ENCODE results near the gene ABCA1.

Gene ABCA1

DNA sequence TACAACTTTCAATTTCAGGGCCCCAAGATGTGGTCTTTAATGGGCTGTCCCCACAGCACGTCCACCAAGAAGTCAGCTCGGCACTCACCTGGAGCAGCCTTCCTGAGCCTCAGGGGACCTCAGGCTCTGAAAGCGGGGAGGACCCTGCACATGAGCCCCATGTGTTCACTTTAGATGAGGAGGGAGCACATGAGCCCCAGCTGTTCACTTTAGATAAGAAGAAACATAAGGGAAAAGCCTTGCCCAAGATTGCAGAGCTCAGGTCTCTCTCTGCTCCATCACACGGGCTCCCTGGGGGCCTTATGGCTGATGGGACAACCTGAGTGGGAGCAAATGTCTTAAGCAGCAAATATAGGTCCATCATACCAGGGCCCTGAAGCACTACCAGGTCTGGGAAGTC is 107.6 kb downstream of the ABCA1 start:
- DNase-seq (ENCODE audit: low read depth): no peak

DNA sequence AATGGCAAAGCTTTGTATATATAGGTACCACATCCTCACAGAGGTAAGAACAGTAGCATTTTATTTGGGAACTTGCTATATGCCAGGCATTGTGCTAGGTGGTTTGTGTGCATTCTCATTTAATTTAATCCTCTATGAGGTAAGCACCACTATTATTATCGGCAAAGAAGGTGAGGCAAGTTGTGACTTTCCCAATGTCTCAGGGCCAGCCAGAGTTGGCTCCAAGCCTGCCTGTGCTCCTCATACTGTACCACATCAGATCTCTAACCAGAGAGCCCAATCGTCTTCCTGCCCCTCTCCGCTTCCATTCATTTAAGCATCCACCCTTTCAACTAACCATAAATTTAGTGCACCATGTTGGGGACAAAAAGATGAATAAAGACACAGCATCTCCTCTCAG is 108.9 kb downstream of the ABCA1 start:
- no peak for DNase-seq (ENCODE audit: low read depth)
- H3K4me3 ChIP-seq (ENCODE audit: low read depth, low read length): no peak overlapping the region
- TF ChIP-seq, protein P1, sequence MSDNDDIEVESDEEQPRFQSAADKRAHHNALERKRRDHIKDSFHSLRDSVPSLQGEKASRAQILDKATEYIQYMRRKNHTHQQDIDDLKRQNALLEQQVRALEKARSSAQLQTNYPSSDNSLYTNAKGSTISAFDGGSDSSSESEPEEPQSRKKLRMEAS (IDR thresholded peaks at IDR 0.05; ENCODE audit: low read depth, low read length): no peak
- TF ChIP-seq POLR2A (IDR thresholded peaks at IDR 0.05; ENCODE audit: extremely low read depth, insufficient read length) (no peak), MYC (IDR thresholded peaks at IDR 0.05; ENCODE audit: low read depth, low read length) (no peak)
- TF ChIP-seq, protein P2, sequence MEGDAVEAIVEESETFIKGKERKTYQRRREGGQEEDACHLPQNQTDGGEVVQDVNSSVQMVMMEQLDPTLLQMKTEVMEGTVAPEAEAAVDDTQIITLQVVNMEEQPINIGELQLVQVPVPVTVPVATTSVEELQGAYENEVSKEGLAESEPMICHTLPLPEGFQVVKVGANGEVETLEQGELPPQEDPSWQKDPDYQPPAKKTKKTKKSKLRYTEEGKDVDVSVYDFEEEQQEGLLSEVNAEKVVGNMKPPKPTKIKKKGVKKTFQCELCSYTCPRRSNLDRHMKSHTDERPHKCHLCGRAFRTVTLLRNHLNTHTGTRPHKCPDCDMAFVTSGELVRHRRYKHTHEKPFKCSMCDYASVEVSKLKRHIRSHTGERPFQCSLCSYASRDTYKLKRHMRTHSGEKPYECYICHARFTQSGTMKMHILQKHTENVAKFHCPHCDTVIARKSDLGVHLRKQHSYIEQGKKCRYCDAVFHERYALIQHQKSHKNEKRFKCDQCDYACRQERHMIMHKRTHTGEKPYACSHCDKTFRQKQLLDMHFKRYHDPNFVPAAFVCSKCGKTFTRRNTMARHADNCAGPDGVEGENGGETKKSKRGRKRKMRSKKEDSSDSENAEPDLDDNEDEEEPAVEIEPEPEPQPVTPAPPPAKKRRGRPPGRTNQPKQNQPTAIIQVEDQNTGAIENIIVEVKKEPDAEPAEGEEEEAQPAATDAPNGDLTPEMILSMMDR (IDR thresholded peaks at IDR 0.05; ENCODE audit: low read depth, low read length): no peak

More for the DNA sequence above, 107.6 kb downstream of the ABCA1 start:
- TF ChIP-seq, protein P1 (IDR thresholded peaks at IDR 0.05; ENCODE audit: low read depth, low read length): no peak
- TF ChIP-seq, protein P2 (IDR thresholded peaks at IDR 0.05; ENCODE audit: low read depth, low read length): no peak
- TF ChIP-seq MYC (IDR thresholded peaks at IDR 0.05; ENCODE audit: low read depth, low read length): no peak
- no peak for TF ChIP-seq POLR2A (IDR thresholded peaks at IDR 0.05; ENCODE audit: extremely low read depth, insufficient read length)
- no peak overlapping the region for H3K4me3 ChIP-seq (ENCODE audit: low read depth, low read length)

DNA sequence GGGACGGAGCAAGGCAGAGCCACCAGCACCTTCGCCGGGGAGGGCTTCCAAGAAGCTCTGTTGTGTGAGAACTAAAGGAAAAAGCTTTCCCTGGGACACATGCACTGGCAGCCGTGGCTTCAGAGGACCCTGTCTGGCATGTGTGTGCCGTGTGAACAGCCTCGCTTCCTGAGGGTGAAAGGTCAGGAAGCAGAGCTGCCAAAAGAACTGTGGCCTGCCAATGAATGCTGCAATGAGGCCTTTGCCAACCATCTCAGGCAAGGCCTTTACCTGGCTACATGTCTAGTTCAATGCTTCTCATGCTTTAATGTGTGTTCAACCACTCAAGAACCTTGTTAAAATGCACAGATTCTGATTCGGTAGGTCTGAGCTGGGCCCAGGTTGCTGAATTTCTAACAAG is 110.5 kb downstream of the ABCA1 start:
- no peak overlapping the region for H3K4me3 ChIP-seq (ENCODE audit: low read depth, low read length)
- DNase-seq (ENCODE audit: low read depth): no peak
- TF ChIP-seq MYC (IDR thresholded peaks at IDR 0.05; ENCODE audit: low read depth, low read length) (no peak), POLR2A (IDR thresholded peaks at IDR 0.05; ENCODE audit: extremely low read depth, insufficient read length) (no peak)
- TF ChIP-seq, protein P1 (IDR thresholded peaks at IDR 0.05; ENCODE audit: low read depth, low read length): no peak
- TF ChIP-seq, protein P2 (IDR thresholded peaks at IDR 0.05; ENCODE audit: low read depth, low read length): no peak

DNA sequence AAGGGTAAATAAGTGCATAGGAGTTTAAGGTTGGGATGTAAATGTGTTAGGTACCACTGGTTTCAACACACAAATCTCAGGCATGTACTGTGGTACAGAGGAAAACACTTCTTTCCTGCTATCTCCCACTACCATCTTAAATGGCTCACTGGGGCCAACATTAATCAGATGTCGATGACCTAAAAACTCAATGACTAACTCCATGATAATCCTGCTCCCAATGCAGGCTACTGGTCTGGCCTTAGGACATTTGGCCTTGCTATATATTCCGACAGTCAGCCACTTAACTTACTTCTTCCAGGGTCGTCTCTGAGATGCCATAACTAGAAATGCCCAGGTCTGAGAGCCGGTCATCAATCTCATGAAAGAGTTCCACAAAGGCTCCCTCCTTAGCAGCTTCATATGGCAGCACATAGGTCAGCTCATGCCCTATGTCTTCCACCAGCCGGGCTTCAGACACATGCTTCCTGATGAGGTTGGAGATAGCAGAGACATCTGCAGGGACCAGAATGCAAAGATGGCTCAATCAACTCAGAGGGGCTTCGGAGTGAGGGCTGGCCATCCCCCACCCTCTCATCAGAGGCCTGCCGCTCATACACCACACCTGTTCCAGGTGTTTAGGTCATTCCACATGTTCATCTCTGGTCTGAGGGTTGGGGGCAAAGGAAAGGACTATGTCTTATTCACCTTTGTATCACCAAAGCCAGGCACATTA is 111.9 kb downstream of the ABCA1 start:
- H3K4me3 ChIP-seq (ENCODE audit: low read depth, low read length): no peak overlapping the region
- no peak for DNase-seq (ENCODE audit: low read depth)
- TF ChIP-seq POLR2A (IDR thresholded peaks at IDR 0.05; ENCODE audit: extremely low read depth, insufficient read length) (no peak), MYC (IDR thresholded peaks at IDR 0.05; ENCODE audit: low read depth, low read length) (no peak)
- TF ChIP-seq, protein P2 (IDR thresholded peaks at IDR 0.05; ENCODE audit: low read depth, low read length): no peak
- TF ChIP-seq, protein P1 (IDR thresholded peaks at IDR 0.05; ENCODE audit: low read depth, low read length): no peak

DNA sequence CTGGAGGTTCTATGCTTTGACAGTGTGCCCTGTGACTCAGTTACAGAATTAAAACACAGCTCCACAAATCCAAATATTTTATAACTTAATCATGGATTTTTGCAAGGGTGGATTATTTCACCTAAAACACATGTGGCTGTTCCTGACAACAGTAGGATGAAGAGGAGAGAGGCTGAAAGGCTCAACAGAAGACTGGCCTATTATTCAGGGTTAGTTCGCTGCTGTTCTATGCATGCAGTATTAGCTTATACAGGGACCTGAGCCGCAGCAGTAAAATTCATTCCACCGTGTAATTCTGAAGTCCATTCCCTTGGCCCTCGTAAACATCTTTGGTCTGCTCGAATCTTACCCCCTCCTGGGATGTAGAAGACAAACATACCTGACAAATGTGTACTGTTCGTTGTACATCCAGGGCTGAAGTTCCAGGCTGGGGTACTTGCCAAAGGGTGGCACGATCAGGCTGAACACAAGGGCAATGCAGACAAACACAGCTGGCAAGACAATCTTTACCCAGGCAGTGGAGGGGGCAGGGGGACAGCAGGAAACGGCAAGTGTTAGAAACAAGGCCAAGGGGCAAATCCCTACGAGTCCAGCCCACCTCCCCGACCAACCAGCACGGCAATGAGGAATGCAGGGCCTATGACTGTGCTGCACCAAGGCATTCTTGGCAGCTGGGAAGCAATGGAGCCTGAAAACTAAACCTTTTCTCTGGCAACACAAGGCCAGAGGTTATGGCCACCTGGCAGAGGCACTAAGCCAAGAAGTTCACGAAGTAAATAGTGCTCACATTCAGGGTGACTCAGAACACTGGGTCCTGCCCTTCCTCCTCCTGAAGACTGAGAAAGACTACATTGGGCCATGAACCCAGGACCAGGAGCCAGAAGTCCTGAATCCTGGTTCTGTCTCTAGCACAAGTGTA is 117.3 kb downstream of the ABCA1 start:
- TF ChIP-seq POLR2A (IDR thresholded peaks at IDR 0.05; ENCODE audit: extremely low read depth, insufficient read length) (no peak), MYC (IDR thresholded peaks at IDR 0.05; ENCODE audit: low read depth, low read length) (no peak)
- TF ChIP-seq, protein P2 (IDR thresholded peaks at IDR 0.05; ENCODE audit: low read depth, low read length): no peak
- TF ChIP-seq, protein P1 (IDR thresholded peaks at IDR 0.05; ENCODE audit: low read depth, low read length): no peak
- no peak overlapping the region for H3K4me3 ChIP-seq (ENCODE audit: low read depth, low read length)
- no peak for DNase-seq (ENCODE audit: low read depth)

Measured in NB4 (cell line).